OCI-LY7 (cell line): Measurements from ENCODE around the gene TMEM179. TPM values are rescaled to one million over a fixed set of nuclear protein-coding genes. Genes with fewer than 3 reads are reported as not detected.

ENCODE experiments used
- BruUV-seq: library from RNA; stranded (reverse); fragments of 400-500 nt; replicated peaks from 2 replicates; lab custom pipeline; 2021; lab: Mats Ljungman, UMichigan
- CTCF ChIA-PET: fragments of 300-600 bp; sonication (Branson Sonifier 250); formaldehyde crosslinking; loops from one replicate; lab custom pipeline; 2022; ENCODE audit warnings: antibody characterized with exemption; ENCODE audit not compliant: unreplicated experiment; lab: Charles Lee
- POLR2A ChIA-PET: fragments of 300-600 bp; sonication (Branson Sonifier 250); formaldehyde crosslinking; loops from one replicate; lab custom pipeline; 2022; ENCODE audit warnings: antibody characterized with exemption; lab: Charles Lee
- DNase-seq: peaks from one replicate; pipeline ENCODE4 v3.0.0-alpha.2; 2015; ENCODE audit warnings: low spot score
- H2AFZ ChIP-seq: fragments of 200-600 bp; sonication (generic), shearing (Covaris generic); 2 replicates; pipeline ENCODE4 v1.6.1; 2014; ENCODE audit warnings: mild to moderate bottlenecking, antibody characterized with exemption, low read length, moderate library complexity
- H3K27ac ChIP-seq: fragments of 200-600 bp; sonication (generic); 2 replicates; pipeline ENCODE4 v1.5.1; 2014; ENCODE audit warnings: mixed run types, low read depth, mild to moderate bottlenecking, moderate library complexity, low read length, inconsistent platforms; ENCODE audit not compliant: poor library complexity, severe bottlenecking
- H3K36me3 ChIP-seq: fragments of 200-600 bp; sonication (generic); 2 replicates; pipeline ENCODE4 v1.6.1; 2014; ENCODE audit warnings: mild to moderate bottlenecking, antibody characterized with exemption, low read length, moderate library complexity, mixed read lengths; ENCODE audit not compliant: insufficient read depth
- H3K4me1 ChIP-seq: fragments of 200-600 bp; sonication (generic); 2 replicates; pipeline ENCODE4 v1.5.1; 2014; ENCODE audit warnings: mild to moderate bottlenecking, low read length; ENCODE audit not compliant: insufficient read depth, poor library complexity, severe bottlenecking
- H3K4me2 ChIP-seq: fragments of 200-600 bp; sonication (generic); 2 replicates; pipeline ENCODE4 v1.6.1; 2014; ENCODE audit warnings: mild to moderate bottlenecking, low read length
- H3K4me3 ChIP-seq: fragments of 200-600 bp; sonication (generic); 2 replicates; pipeline ENCODE4 v1.5.1; 2014; ENCODE audit warnings: mild to moderate bottlenecking, low read depth, low read length; ENCODE audit not compliant: poor library complexity, severe bottlenecking
- H3K79me2 ChIP-seq: fragments of 200-600 bp; sonication (generic); 2 replicates; pipeline ENCODE4 v1.6.1; 2016; ENCODE audit warnings: low read depth, mild to moderate bottlenecking, low read length, moderate library complexity, mixed read lengths; ENCODE audit not compliant: insufficient read depth
- H3K9me2 ChIP-seq: fragments of 200-600 bp; sonication (generic); 2 replicates; pipeline ENCODE4 v1.6.1; 2016; ENCODE audit warnings: mild to moderate bottlenecking, low read length, mixed read lengths; ENCODE audit not compliant: insufficient read depth
- H3K9me3 ChIP-seq: fragments of 200-600 bp; sonication (generic); 2 replicates; pipeline ENCODE4 v1.6.1; 2014; ENCODE audit warnings: mild to moderate bottlenecking, mixed run types, low read length, mixed read lengths
- H4K20me1 ChIP-seq: fragments of 200-600 bp; sonication (generic); 2 replicates; pipeline ENCODE4 v1.6.1; 2014; ENCODE audit warnings: mild to moderate bottlenecking, antibody characterized with exemption, low read length, moderate library complexity, mixed read lengths; ENCODE audit not compliant: insufficient read depth
- CTCF ChIP-seq: fragments of 200-600 bp; sonication (generic); conservative IDR thresholded peaks from 2 replicates; pipeline ENCODE4 v1.5.1; 2014; ENCODE audit warnings: mild to moderate bottlenecking, antibody characterized with exemption, low read length, moderate library complexity, mixed read lengths
- EZH2phosphoT487 ChIP-seq: fragments of 200-600 bp; sonication (generic); IDR thresholded peaks from 2 replicates; pipeline ENCODE4 v1.6.1; 2018; ENCODE audit warnings: low read depth, borderline replicate concordance, mild to moderate bottlenecking, mixed run types, antibody characterized with exemption, low read length, moderate library complexity, mixed read lengths
- intact Hi-C: fragments of 100-400 bp; cut with micrococcal nuclease; formaldehyde crosslinking; loops from one replicate; pipeline ENCODE4 v1.10.0; 2022; ENCODE audit not compliant: unreplicated experiment
- total RNA-seq, 2 experiments: library from RNA; depleted of rRNA in 1 of 2; stranded (reverse); fragments of >200 nt in 1 of 2; shearing (Covaris generic) in 1 of 2; gene quantifications; 2 replicates each; pipeline ENCODE4 v1.2.3, GENCODE V29; 2014 to 2022

Gene TMEM179
- total RNA-seq, 2 experiments from 2014 or later = not detected

GRCh38 chr14:104594310-104595046 lies 10.1 kb downstream of the TMEM179 start:
- Histone ChIP-seq H2AFZ (no peak overlapping the region), H4K20me1 (no peaks in the 10 kb centered on the region), H3K36me3 (no peaks in the 10 kb centered on the region), H3K4me2 (no peak overlapping the region), H3K79me2 (no peaks in the 10 kb centered on the region), H3K4me3 (no peak overlapping the region), H3K4me1 (no peaks in the 10 kb centered on the region), H3K27ac (no peak overlapping the region), H3K9me3 (no peaks in the 10 kb centered on the region), H3K9me2 (no peaks in the 10 kb centered on the region)
- intact Hi-C loops = no loop called here
- no peak for DNase-seq
- ChIA-PET CTCF (no interaction called here), POLR2A (interaction anchor here (0.5 to 0.6 kb wide), 2 partner anchors 37 to 1117 kb away, joined by 3 to 4 read pairs; no protein-coding TSS in a partner anchor)
- no peak for TF ChIP-seq EZH2phosphoT487
- no peak for TF ChIP-seq CTCF
- no TSS peak for BruUV-seq

DNA sequence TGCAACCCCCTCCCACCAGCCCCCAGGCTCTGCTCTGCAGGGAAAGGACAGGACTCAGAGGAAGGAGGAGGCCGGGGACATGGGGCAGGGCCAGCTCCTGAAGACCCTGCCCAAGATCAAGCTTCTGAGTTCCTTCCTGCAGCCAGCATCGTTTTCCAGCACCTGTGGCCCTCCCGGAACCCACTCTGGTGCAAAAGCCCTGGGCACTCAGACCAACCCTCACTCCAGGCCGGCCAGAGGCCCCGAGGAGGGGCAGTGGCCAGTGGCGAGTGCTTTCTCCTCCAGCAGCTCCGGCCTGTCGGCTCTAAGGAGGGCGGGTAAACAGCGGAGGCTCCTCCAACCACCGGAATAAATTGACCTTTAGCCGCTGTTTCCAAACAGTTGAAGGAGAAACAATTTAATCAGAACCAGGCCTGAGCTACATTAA lies 10.8 kb downstream of the TMEM179 start:
- no TSS peak for BruUV-seq
- DNase-seq = no peak
- ChIA-PET POLR2A (no interaction called here), CTCF (no interaction called here)
- no peak overlapping the region for H3K4me3 ChIP-seq
- H3K4me1 ChIP-seq = no peaks in the 10 kb centered on the region
- H3K36me3 ChIP-seq = no peaks in the 10 kb centered on the region
- H3K27ac ChIP-seq = no peak overlapping the region
- H3K9me2 ChIP-seq = no peaks in the 10 kb centered on the region
- H4K20me1 ChIP-seq = no peaks in the 10 kb centered on the region
- H2AFZ ChIP-seq = no peak overlapping the region
- H3K4me2 ChIP-seq = no peak overlapping the region
- no peaks in the 10 kb centered on the region for H3K79me2 ChIP-seq
- H3K9me3 ChIP-seq = no peaks in the 10 kb centered on the region
- intact Hi-C loops = no loop called here
- TF ChIP-seq CTCF (no peak), EZH2phosphoT487 (no peak)

- Histone ChIP-seq H3K36me3 (no peaks in the 10 kb centered on the region), H2AFZ (no peak overlapping the region), H4K20me1 (no peaks in the 10 kb centered on the region), H3K9me3 (no peaks in the 10 kb centered on the region), H3K4me1 (no peaks in the 10 kb centered on the region), H3K4me3 (no peak overlapping the region), H3K27ac (no peak overlapping the region), H3K79me2 (no peaks in the 10 kb centered on the region), H3K4me2 (no peak overlapping the region), H3K9me2 (no peaks in the 10 kb centered on the region)
- DNase-seq = no peak
- intact Hi-C loops = no loop called here
- ChIA-PET POLR2A (no interaction called here), CTCF (no interaction called here)
- no peak for TF ChIP-seq EZH2phosphoT487
- TF ChIP-seq CTCF = no peak
- BruUV-seq = no TSS peak
These were observed 11.3 kb downstream of the TMEM179 start for GRCh38 chr14:104593241-104593701.
